ENCODE results near the gene TTC23. TPM values are rescaled to one million over a fixed set of nuclear protein-coding genes. Genes with fewer than 3 reads are reported as not detected.
A peak's percentile ranks its signal among the peaks of the same experiment; 100 is the strongest.

TTC23 gene
- total RNA-seq, 4 donors from 2014 or later: 12.1 to 27.7 (median 21.5) TPM

DNA sequence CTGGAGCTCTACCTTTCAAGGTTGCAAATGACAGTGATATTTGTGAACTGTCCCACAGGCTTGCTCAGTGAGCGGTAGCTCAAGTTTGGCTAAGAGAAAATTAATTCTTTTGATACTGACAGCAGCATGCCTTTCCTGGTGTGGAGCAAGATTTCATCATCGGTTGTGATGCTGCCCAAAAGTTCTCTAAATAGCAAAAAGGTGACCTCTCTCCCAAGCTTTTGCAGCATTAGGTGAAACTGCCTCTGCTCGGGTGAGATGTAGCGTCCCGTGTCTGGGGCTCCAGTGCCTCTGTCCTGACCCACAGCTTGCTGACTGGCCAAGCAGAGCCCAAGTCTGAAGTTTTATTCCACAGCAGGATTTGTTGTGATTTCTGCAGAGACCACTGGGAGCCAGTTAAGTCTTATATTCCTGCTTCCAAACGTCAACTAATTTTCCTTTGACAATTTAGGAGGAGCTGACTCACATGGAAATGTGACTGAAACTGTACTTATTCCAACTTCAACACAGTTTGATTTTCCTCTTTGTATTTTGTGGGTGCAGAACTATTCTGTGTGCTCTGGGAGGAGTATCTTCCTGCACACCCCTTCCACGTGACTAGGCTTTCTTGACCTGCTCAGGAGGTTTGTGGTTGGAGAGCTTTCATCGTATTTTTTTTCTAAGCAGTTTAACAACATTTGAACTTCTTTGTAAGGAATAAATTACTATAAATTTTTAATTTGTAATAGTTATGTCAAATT lies 138.6 kb downstream of the TTC23 start:
- H3K9me3 ChIP-seq: no peaks in the 10 kb centered on the region
- 55 to 62% methylated on average over 8 of the region's 8 CpGs for WGBS, 2 donors
- H3K4me1 ChIP-seq: peaks cover 0 to 33% (median 3%) of the 10 kb centered on the region in 3 donors
- peak overlapping the region in 2 of 4 donors; percentile 64 to 66 for H3K4me3 ChIP-seq
- H3K27me3 ChIP-seq: peaks cover 0 to 26% (median 0%) of the 10 kb centered on the region in 4 donors
- DNase-seq: no peak
- no peaks in the 10 kb centered on the region for H3K36me3 ChIP-seq
- no peak for TF ChIP-seq POLR2A (IDR thresholded peaks at IDR 0.05)
- TF ChIP-seq, protein P1, sequence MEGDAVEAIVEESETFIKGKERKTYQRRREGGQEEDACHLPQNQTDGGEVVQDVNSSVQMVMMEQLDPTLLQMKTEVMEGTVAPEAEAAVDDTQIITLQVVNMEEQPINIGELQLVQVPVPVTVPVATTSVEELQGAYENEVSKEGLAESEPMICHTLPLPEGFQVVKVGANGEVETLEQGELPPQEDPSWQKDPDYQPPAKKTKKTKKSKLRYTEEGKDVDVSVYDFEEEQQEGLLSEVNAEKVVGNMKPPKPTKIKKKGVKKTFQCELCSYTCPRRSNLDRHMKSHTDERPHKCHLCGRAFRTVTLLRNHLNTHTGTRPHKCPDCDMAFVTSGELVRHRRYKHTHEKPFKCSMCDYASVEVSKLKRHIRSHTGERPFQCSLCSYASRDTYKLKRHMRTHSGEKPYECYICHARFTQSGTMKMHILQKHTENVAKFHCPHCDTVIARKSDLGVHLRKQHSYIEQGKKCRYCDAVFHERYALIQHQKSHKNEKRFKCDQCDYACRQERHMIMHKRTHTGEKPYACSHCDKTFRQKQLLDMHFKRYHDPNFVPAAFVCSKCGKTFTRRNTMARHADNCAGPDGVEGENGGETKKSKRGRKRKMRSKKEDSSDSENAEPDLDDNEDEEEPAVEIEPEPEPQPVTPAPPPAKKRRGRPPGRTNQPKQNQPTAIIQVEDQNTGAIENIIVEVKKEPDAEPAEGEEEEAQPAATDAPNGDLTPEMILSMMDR (IDR thresholded peaks at IDR 0.05): no peak
- peak overlapping the region in 3 of 4 donors; percentile 76 to 89 (median 76) for H3K27ac ChIP-seq
- intact Hi-C loops (cut with DNase I): no loop called here

DNA sequence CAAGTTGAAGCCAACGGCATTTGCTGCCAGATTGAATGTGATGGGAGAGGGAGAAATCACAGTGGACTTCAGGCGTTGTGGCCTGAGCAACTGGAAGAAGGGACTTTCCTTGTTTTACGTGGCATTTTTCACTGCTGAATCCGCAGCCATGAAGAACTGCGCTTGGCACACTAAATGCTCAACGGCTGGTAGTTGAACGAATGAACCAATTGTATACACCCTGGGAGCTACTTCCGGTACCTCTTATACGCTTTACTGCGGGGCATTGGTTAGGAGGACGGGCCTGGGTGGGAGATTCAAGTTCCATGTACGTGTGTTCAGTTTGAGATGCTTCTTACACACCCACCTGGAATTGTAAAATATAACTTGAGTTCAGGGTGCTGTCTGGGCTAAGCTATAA lies 139.3 kb downstream of the TTC23 start:
- H3K4me1 ChIP-seq: peaks cover 0 to 38% (median 10%) of the 10 kb centered on the region in 3 donors
- H3K36me3 ChIP-seq: no peaks in the 10 kb centered on the region
- intact Hi-C loops (cut with DNase I): no loop called here
- peak overlapping the region; percentile 2 to 89 (median 76) for H3K27ac ChIP-seq
- H3K9me3 ChIP-seq: no peaks in the 10 kb centered on the region
- peaks cover 0 to 33% (median 0%) of the 10 kb centered on the region in 4 donors for H3K27me3 ChIP-seq
- no peak for DNase-seq
- peak overlapping the region in 3 of 4 donors; percentile 49 to 66 (median 64) for H3K4me3 ChIP-seq
- 82 to 84% methylated on average over 10 to 12 of the region's 12 CpGs for WGBS, 2 donors
- no peak for TF ChIP-seq POLR2A (IDR thresholded peaks at IDR 0.05)
- TF ChIP-seq, protein P1 (IDR thresholded peaks at IDR 0.05): no peak

DNA sequence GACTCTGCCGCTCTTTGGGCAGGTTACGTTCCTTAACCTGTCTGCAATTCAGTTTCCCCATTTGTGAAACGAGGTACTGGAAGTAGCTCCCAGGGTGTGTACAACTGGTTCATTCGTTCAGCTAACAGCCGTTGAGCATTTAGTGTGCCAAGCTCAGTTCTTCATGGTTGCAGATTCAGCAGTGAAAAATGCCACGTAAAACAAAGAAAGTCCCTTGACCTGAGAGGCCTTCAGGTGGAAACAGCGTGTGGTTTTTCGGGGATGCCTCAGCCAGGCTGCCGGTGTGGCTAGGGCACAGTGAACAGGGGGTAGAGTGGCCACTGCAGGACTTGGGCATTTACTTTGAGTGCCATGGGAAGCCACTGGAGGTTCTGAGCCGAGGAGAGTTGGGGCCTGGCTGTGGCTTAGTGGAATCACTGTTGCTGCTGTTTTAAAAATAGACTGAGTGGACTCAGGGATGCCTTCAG lies 139.8 kb downstream of the TTC23 start:
- peak overlapping the region; percentile 16 to 89 (median 76) for H3K27ac ChIP-seq
- peaks cover 0 to 38% (median 0%) of the 10 kb centered on the region in 4 donors for H3K27me3 ChIP-seq
- 55 to 75% methylated on average over 4 to 7 of the region's 10 CpGs for WGBS, 2 donors
- no peaks in the 10 kb centered on the region for H3K36me3 ChIP-seq
- no peak for DNase-seq
- intact Hi-C loops (cut with DNase I): no loop called here
- TF ChIP-seq POLR2A (IDR thresholded peaks at IDR 0.05): no peak
- TF ChIP-seq, protein P1 (IDR thresholded peaks at IDR 0.05): no peak
- H3K9me3 ChIP-seq: no peaks in the 10 kb centered on the region
- H3K4me3 ChIP-seq: peak overlapping the region in 3 of 4 donors; percentile 49 to 66 (median 64)
- peaks cover 0 to 40% (median 15%) of the 10 kb centered on the region in 3 donors for H3K4me1 ChIP-seq

DNA sequence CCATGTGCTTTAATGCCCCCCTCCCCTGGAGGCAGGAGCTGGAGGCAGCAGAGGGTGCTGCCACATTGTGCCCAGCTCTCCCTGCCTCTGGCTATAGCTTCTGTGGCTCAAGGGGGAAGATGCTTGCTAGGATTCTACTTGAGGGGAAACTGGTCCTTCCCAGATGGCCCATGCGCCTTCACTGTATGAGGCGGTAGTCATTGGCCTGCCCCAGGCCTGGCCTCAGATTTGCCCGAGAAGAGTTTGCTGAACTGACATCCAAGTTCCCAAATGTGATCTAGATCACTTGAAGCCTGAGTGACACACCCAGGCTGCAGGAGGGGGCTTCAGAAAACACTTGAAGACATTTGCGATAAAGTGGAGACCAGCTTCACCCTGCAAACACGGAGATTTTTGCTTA lies 140.4 kb downstream of the TTC23 start:
- Histone ChIP-seq H3K9me3 (no peaks in the 10 kb centered on the region), H3K4me3 (peak overlapping the region in 3 of 4 donors; percentile 49 to 66 (median 64)), H3K27ac (peak overlapping the region; percentile 17 to 89 (median 76)), H3K4me1 (peaks cover 0 to 35% (median 15%) of the 10 kb centered on the region in 3 donors), H3K27me3 (peaks cover 0 to 39% (median 0%) of the 10 kb centered on the region in 4 donors), H3K36me3 (no peaks in the 10 kb centered on the region)
- intact Hi-C loops (cut with DNase I): no loop called here
- DNase-seq: no peak
- WGBS, 2 donors: 88 to 100% methylated on average over 4 to 5 of the region's 5 CpGs
- TF ChIP-seq POLR2A (IDR thresholded peaks at IDR 0.05): no peak
- TF ChIP-seq, protein P1 (IDR thresholded peaks at IDR 0.05): no peak

Measured in esophagus squamous epithelium (tissue), 5 donors.